K562 (cell line): ENCODE results near the gene FAM174C. TPM values are rescaled to one million over a fixed set of nuclear protein-coding genes. Genes with fewer than 3 reads are reported as not detected.

Source experiments
- AFF1 ChIP-seq, 2 experiments: fragments of 450-650 bp; IDR thresholded peaks; 2 replicates each; pipeline ENCODE4 v1.6.1; 2018; ENCODE audit warnings: mild to moderate bottlenecking in 2 of 2, low read depth in 1 of 2; ENCODE audit not compliant: partially characterized antibody in 2 of 2
- CHD1 ChIP-seq: fragments of 200-600 bp; sonication (generic); IDR thresholded peaks from one replicate; pipeline ENCODE4 v1.6.1; 2012; ENCODE audit warnings: mild to moderate bottlenecking, moderate library complexity, low read length, inconsistent platforms
- CREB1 ChIP-seq, 2 experiments: sonication (generic) in 1 of 2; formaldehyde crosslinking in 1 of 2; IDR thresholded peaks; 2 replicates each; pipeline versions ENCODE4 v1.6.1 to v1.8.0; 2012 to 2022; ENCODE audit warnings: inconsistent platforms in 1 of 2, mild to moderate bottlenecking in 1 of 2, missing genetic modification reagents in 1 of 2, moderate library complexity in 1 of 2
- GABPB1 ChIP-seq: sonication (generic); formaldehyde crosslinking; IDR thresholded peaks from 2 replicates; pipeline ENCODE4 v1.8.0; 2022; ENCODE audit warnings: mild to moderate bottlenecking, missing genetic modification reagents
- KDM5B ChIP-seq: fragments of 200-600 bp; sonication (generic); IDR thresholded peaks from 2 replicates; pipeline ENCODE4 v1.6.1; 2012; ENCODE audit warnings: low read depth, mild to moderate bottlenecking, moderate library complexity, low read length, control low read depth, inconsistent platforms; ENCODE audit not compliant: insufficient replicate concordance
- KLF13 ChIP-seq: fragments of 450-650 bp; IDR thresholded peaks from 2 replicates; pipeline ENCODE4 v1.6.1; 2016; ENCODE audit warnings: missing genetic modification characterization, low read depth, mild to moderate bottlenecking, missing compliant biosample characterization, moderate library complexity, borderline replicate concordance
- NCOA2 ChIP-seq, 2 experiments: fragments of 450-650 bp; IDR thresholded peaks; 2 replicates each; pipeline ENCODE4 v1.6.1; 2018; ENCODE audit warnings: mild to moderate bottlenecking in 2 of 2, moderate library complexity in 1 of 2; ENCODE audit not compliant: partially characterized antibody in 2 of 2
- NCOA6 ChIP-seq: fragments of 450-650 bp; IDR thresholded peaks from 2 replicates; pipeline ENCODE4 v1.6.1; 2017; ENCODE audit warnings: mild to moderate bottlenecking
- NFE2 ChIP-seq: IDR thresholded peaks from 2 replicates; pipeline ENCODE4 v1.6.1; 2014; ENCODE audit warnings: antibody characterized with exemption, low read depth
- NONO ChIP-seq, 2 experiments: fragments of 200-400 bp in 1 of 2; fragments of 450-650 bp in 1 of 2; formaldehyde crosslinking in 1 of 2; IDR thresholded peaks; 2 replicates each; pipeline ENCODE4 v1.6.1; 2017; ENCODE audit warnings: low read depth in 2 of 2, mild to moderate bottlenecking in 2 of 2, moderate library complexity in 2 of 2, low read length in 1 of 2
- POLR2G ChIP-seq: fragments of 200-400 bp; formaldehyde crosslinking; IDR thresholded peaks from 2 replicates; pipeline ENCODE4 v1.6.1; 2017; ENCODE audit warnings: low read depth, mild to moderate bottlenecking, antibody characterized with exemption, low read length, moderate library complexity
- POLR2H ChIP-seq: IDR thresholded peaks from 2 replicates; pipeline ENCODE4 v1.6.1; 2016; ENCODE audit warnings: missing genetic modification characterization, low read depth, mild to moderate bottlenecking, control low read depth, missing compliant biosample characterization, moderate library complexity
- SIN3A ChIP-seq, 2 experiments: fragments of 150-350 bp in 1 of 2; IDR thresholded peaks; 2 replicates each; pipeline ENCODE4 v1.6.1; 2011 to 2016; ENCODE audit warnings: borderline replicate concordance in 2 of 2, low read depth in 2 of 2, low read length in 2 of 2, mild to moderate bottlenecking in 2 of 2, moderate library complexity in 2 of 2; ENCODE audit not compliant: control insufficient read depth in 1 of 2
- SOX6 ChIP-seq: fragments of 450-650 bp; IDR thresholded peaks from 2 replicates; pipeline ENCODE4 v1.6.1; 2014; ENCODE audit warnings: mild to moderate bottlenecking
- TAF1 ChIP-seq: IDR thresholded peaks from 2 replicates; pipeline ENCODE4 v1.6.1; 2011; ENCODE audit warnings: mild to moderate bottlenecking, low read length, moderate library complexity; ENCODE audit not compliant: insufficient read depth, control insufficient read depth, severe bottlenecking; ENCODE audit errors: extremely low read depth
- TBP ChIP-seq: optimal IDR thresholded peaks from 2 replicates; pipeline ENCODE3; 2011; ENCODE audit warnings: low read depth, low read length, improper control_type of control experiment
- UBTF ChIP-seq, 2 experiments: IDR thresholded peaks; 2 replicates each; pipeline ENCODE4 v1.6.1; 2012; ENCODE audit warnings: improper control_type of control experiment in 2 of 2, low read depth in 2 of 2, low read length in 2 of 2, borderline replicate concordance in 1 of 2
- ZBTB2 ChIP-seq: fragments of 450-650 bp; IDR thresholded peaks from 2 replicates; pipeline ENCODE4 v1.6.1; 2016; ENCODE audit warnings: antibody characterized with exemption
- ZBTB7A ChIP-seq: IDR thresholded peaks from 2 replicates; pipeline ENCODE4 v1.6.1; 2011; ENCODE audit warnings: low read depth, mild to moderate bottlenecking, low read length, moderate library complexity, borderline replicate concordance; ENCODE audit not compliant: control insufficient read depth
- polyA plus RNA-seq, 8 experiments: library from polyadenylated mRNA; depleted of rRNA in 4 of 8; stranded (reverse) in 5 of 8; unstranded in 3 of 8; fragments of >200 nt; fragmentation: Nextera tagmentation in 2 of 8; fragmentation: Illumina TruSeq in 1 of 8; extraction: Ambion mirVana in 2 of 8; extraction: Trizol in 1 of 8; gene quantifications; 2 replicates each; pipeline versions ENCODE4 v1.2.1 to v1.2.3, GENCODE V29; 2011 to 2014; ENCODE audit warnings: inconsistent platforms in 1 of 8, missing spikeins in 1 of 8
- total RNA-seq, 7 experiments: library from RNA; depleted of rRNA in 6 of 7; stranded (reverse); fragments of >200 nt in 6 of 7; fragmentation: Illumina TruSeq in 2 of 7; extraction: Trizol in 2 of 7; gene quantifications; 2 replicates each; pipeline versions ENCODE4 v1.2.1 to v1.2.3, GENCODE V29; 2011 to 2021; ENCODE audit warnings: low replicate concordance in 1 of 7

Gene FAM174C
- total and polyA plus RNA-seq, 9 of the 15 experiments (the other 6 are each of a cell fraction or from before 2014, with no cell fraction given) = 0.66 to 89.6 (median 20.3) TPM

GRCh38 chr19:1269065-1269477 lies 6.3 kb upstream of the FAM174C start, which contains the start of gene CIRBP (continued):
- TF ChIP-seq TAF1 (peak; percentile 94), ZBTB2 (no peak), ZBTB7A (peak; percentile 64; the same call in 1 of the 2 replicates), KLF13 (tag) (peak; percentile 40; the same call in 1 of the 2 replicates), POLR2H (tag) (peak; percentile 98), UBTF (IDR thresholded peaks at IDR 0.05; ENCODE audit: borderline replicate concordance in 1 of 2, low read depth in 2 of 2, low read length in 2 of 2) (peak in 1 of 2 experiments; percentile 82; a peak in 1 of 4 replicates), NFE2 (no peak), CHD1 (peak; percentile 96), NCOA2 (IDR thresholded peaks at IDR 0.05; ENCODE audit: partially characterized antibody in 2 of 2) (no peak), CREB1 (IDR thresholded peaks at IDR 0.05) (peak; percentile 36; the same call in 1 of the 2 replicates), CREB1 (CRISPR knock-in tag; IDR thresholded peaks at IDR 0.05) (peak; percentile 58; the same call in 1 of the 2 replicates), NONO (IDR thresholded peaks at IDR 0.05; ENCODE audit: low read depth in 2 of 2, low read length in 1 of 2) (no peak), POLR2G (peak; percentile 100), TBP (peak; percentile 99), SIN3A (IDR thresholded peaks at IDR 0.05; ENCODE audit: borderline replicate concordance in 2 of 2, control insufficient read depth in 1 of 2, low read depth in 2 of 2, low read length in 2 of 2) (peak in 1 of 2 experiments; percentile 76; a peak in 1 of 4 replicates), AFF1 (IDR thresholded peaks at IDR 0.05; ENCODE audit: low read depth in 1 of 2, partially characterized antibody in 2 of 2) (no peak), GABPB1 (CRISPR knock-in tag) (peak; percentile 57), KDM5B (peak; percentile 94), NCOA6 (no peak), SOX6 (0 out of 2 replicates have a peak, but pooled peaks have one; percentile 16)
